Right cardiac atrium (tissue), 5 donors: ENCODE measurements around the gene SLC13A1. TPM values are rescaled to one million over a fixed set of nuclear protein-coding genes. Genes with fewer than 3 reads are reported as not detected.

Experiments used
- ATAC-seq, 2 donors: fragments of 200-7000 bp; cut with Tn5 transposase; one replicate each; pipeline versions ENCODE4 v1.8.0 to v1.9.1; 2020; ENCODE audit warnings: moderate library complexity in 2 of 2, mild to moderate bottlenecking in 1 of 2
- DNase-seq, 3 donors: peaks; one replicate each; pipeline ENCODE4 v3.0.0-alpha.2; 2020
- H3K27ac ChIP-seq: one replicate; pipeline ENCODE4 v1.5.1; 2013; ENCODE audit warnings: mild to moderate bottlenecking, low read length, control low read depth, moderate library complexity
- H3K27me3 ChIP-seq: one replicate; pipeline ENCODE4 v1.6.1; 2013; ENCODE audit not compliant: control insufficient read depth, insufficient read depth
- H3K4me1 ChIP-seq: one replicate; pipeline ENCODE4 v1.6.1; 2013; ENCODE audit warnings: low read length; ENCODE audit not compliant: control insufficient read depth, insufficient read depth
- H3K4me3 ChIP-seq: one replicate; pipeline ENCODE4 v1.5.1; 2013; ENCODE audit warnings: low read length, control low read depth
- H3K9me3 ChIP-seq: one replicate; pipeline ENCODE4 v1.6.1; 2013; ENCODE audit warnings: low read length; ENCODE audit not compliant: control insufficient read depth
- WGBS: extraction: QIAGEN DNeasy Blood & Tissue Kit; methylation state at CpG from one replicate; pipeline ENCODE4 v1.1.7; 2013; 5-methylcytosine and 5-hydroxymethylcytosine counted together
- intact Hi-C, 4 donors: fragments of 100-400 bp; cut with DNase I; formaldehyde crosslinking; loops; one replicate each; pipeline versions ENCODE4 v1.11.0 to v1.14.0; 2022 to 2023
- polyA plus RNA-seq: library from polyadenylated mRNA; stranded (reverse); fragments of 200-250 nt; gene quantifications from one replicate; pipeline ENCODE4 v1.2.3, GENCODE V29; 2013
- total RNA-seq, 4 donors: library from RNA; stranded (reverse); fragmentation: NEBNext Ultra II Directional; extraction: Animal tissue kit (Norgen Biotek cat#: 25700); gene quantifications; one replicate each; pipeline ENCODE4 v1.2.1, GENCODE V29; 2021
- donor health status: healthy with polysubstance abuse.
- donor health status: DM: no; HTN: yes; CAD: no.
- donor health status: DM: no; HTN: no; CAD: no.
- donor health status: DM: no; HTN: yes; CAD: no; lungs with severe emphysema.
- donor health status: DM: yes; HTN: yes; CAD: no.

Gene SLC13A1
- total and polyA plus RNA-seq, 5 donors, result not detected

DNA sequence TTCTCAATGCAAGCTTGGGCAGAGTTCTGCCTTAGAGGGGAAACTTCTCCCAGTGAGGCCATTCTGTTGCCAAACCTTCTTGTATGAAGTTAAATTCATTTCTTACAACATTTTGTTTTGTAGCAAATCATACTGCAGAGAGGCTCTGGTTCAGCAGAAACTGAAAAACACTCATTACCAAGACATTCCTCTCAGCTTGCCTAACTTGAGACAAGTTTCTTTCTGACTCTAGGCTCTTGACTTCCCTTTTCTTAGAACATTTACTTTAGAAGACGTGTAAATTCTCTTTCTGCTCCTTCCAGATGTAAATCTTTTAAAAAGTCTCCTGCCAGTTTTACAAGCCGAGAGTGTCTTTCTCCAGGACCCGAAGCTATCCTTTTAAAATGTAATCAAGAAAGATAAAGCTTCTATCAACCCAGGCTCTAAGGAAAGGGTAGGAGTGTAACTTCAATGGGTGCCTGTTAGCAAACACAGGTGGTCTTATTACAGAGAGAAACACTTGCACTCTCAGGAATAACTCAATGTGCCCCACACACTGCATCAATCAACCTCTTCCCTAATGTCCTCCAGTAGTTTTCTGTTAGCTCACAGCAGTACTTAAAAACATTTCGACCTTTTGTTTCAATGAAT lies 123.8 kb downstream of the SLC13A1 start:
- WGBS, result 21% methylated on average over 4 of the region's 4 CpGs
- intact Hi-C loops, result no loop called here

GRCh38 chr7:123070702-123071286 lies 129.0 kb downstream of the SLC13A1 start:
- H3K9me3 ChIP-seq, result no peaks in the 10 kb centered on the region
- no peaks in the 10 kb centered on the region for H3K27me3 ChIP-seq
- H3K4me1 ChIP-seq, result no peaks in the 10 kb centered on the region
- no peak overlapping the region for H3K27ac ChIP-seq
- intact Hi-C loops, result no loop called here
- no peak for DNase-seq
- 58% methylated on average over 5 of the region's 5 CpGs for WGBS
- no peak for ATAC-seq
- no peak overlapping the region for H3K4me3 ChIP-seq

More for the DNA sequence above, 123.8 kb downstream of the SLC13A1 start:
- Histone ChIP-seq H3K27me3 (no peaks in the 10 kb centered on the region), H3K4me3 (no peak overlapping the region), H3K27ac (no peak overlapping the region), H3K4me1 (no peaks in the 10 kb centered on the region), H3K9me3 (no peaks in the 10 kb centered on the region)
- ATAC-seq (no peak), DNase-seq (no peak)

GRCh38 chr7:123067814-123068213 lies 132.0 kb downstream of the SLC13A1 start:
- no peak for ATAC-seq
- Histone ChIP-seq H3K27ac (no peak overlapping the region), H3K4me3 (no peak overlapping the region), H3K9me3 (no peaks in the 10 kb centered on the region), H3K4me1 (no peaks in the 10 kb centered on the region), H3K27me3 (no peaks in the 10 kb centered on the region)
- no peak for DNase-seq
- intact Hi-C loops, result no loop called here
- WGBS, result 92% methylated on average over 3 of the region's 3 CpGs

Other genes with a start within 250 kb of the SLC13A1 start
- not detected for gene TAS2R16, start 204.3 kb downstream of the SLC13A1 start, total RNA-seq
- gene TAS2R16, start 204.3 kb downstream of the SLC13A1 start, polyA plus RNA-seq, result not detected